K562 (cell line): ENCODE data around the gene OPA1. TPM values are rescaled to one million over a fixed set of nuclear protein-coding genes. Genes with fewer than 3 reads are reported as not detected.

Source experiments
- CBFA2T3 ChIP-seq: fragments of 450-650 bp; IDR thresholded peaks from 2 replicates; pipeline ENCODE4 v1.6.1; 2017
- DPF2 ChIP-seq: fragments of 450-650 bp; IDR thresholded peaks from 2 replicates; pipeline ENCODE4 v1.6.1; 2016
- ELF1 ChIP-seq: fragments of 200-800 bp; sonication (Bioruptor generic); IDR thresholded peaks from 2 replicates; pipeline ENCODE4 v1.6.1; 2016; ENCODE audit warnings: missing genetic modification characterization, missing compliant biosample characterization
- FOSL1 ChIP-seq: fragments of 200-800 bp; sonication (Bioruptor generic); conservative IDR thresholded peaks from 2 replicates; pipeline ENCODE4 v1.6.1; 2016; ENCODE audit warnings: missing genetic modification characterization, missing compliant biosample characterization
- GABPA ChIP-seq: fragments of 200-800 bp; sonication (Bioruptor generic); conservative IDR thresholded peaks from 2 replicates; pipeline ENCODE4 v1.6.1; 2016; ENCODE audit warnings: low read depth, missing genetic modification characterization, missing compliant biosample characterization
- JUND ChIP-seq, 2 experiments: IDR thresholded peaks; 2 replicates in 1 of 2; 3 replicates in 1 of 2; pipeline ENCODE4 v1.6.1; 2011; ENCODE audit warnings: borderline replicate concordance in 2 of 2, low read depth in 2 of 2, low read length in 2 of 2, improper control_type of control experiment in 1 of 2, missing biosample characterization in 1 of 2, missing genetic modification characterization in 1 of 2, missing genetic modification reagents in 1 of 2
- LEF1 ChIP-seq: fragments of 450-650 bp; IDR thresholded peaks from 2 replicates; pipeline ENCODE4 v1.6.1; 2016; ENCODE audit warnings: mild to moderate bottlenecking
- MEF2D ChIP-seq: conservative IDR thresholded peaks from 2 replicates; pipeline ENCODE4 v1.6.1; 2016; ENCODE audit warnings: low read depth, missing genetic modification characterization, missing compliant biosample characterization
- NR4A1 ChIP-seq, 2 experiments: fragments of 250-450 bp in 1 of 2; fragments of 450-650 bp in 1 of 2; sonication (Bioruptor Pico) in 1 of 2; IDR thresholded peaks; 2 replicates each; pipeline versions ENCODE4 v1.4.0 to v1.6.1; 2016 to 2020; ENCODE audit warnings: mild to moderate bottlenecking in 2 of 2, missing compliant biosample characterization in 1 of 2, missing genetic modification characterization in 1 of 2, moderate library complexity in 1 of 2
- PKNOX1 ChIP-seq: fragments of 450-650 bp; IDR thresholded peaks from 2 replicates; pipeline ENCODE4 v1.6.1; 2016
- POLR2G ChIP-seq: fragments of 200-400 bp; formaldehyde crosslinking; IDR thresholded peaks from 2 replicates; pipeline ENCODE4 v1.6.1; 2017; ENCODE audit warnings: low read depth, mild to moderate bottlenecking, antibody characterized with exemption, low read length, moderate library complexity
- POU5F1 ChIP-seq: fragments of 150-350 bp; IDR thresholded peaks from 2 replicates; pipeline ENCODE4 v1.6.1; 2014; ENCODE audit warnings: borderline replicate concordance, low read length, low read depth, mild to moderate bottlenecking; ENCODE audit not compliant: partially characterized antibody
- RAD21 ChIP-seq, 2 experiments: fragments of 250-450 bp in 1 of 2; fragments of 450-650 bp in 1 of 2; sonication (Bioruptor Pico) in 1 of 2; formaldehyde crosslinking in 1 of 2; IDR thresholded peaks in 1 of 2; conservative IDR thresholded peaks in 1 of 2; 2 replicates each; pipeline versions ENCODE4 v1.4.0 to v1.8.0; 2020 to 2022; ENCODE audit warnings: mild to moderate bottlenecking in 2 of 2, moderate library complexity in 1 of 2
- SMAD2 ChIP-seq: fragments of 150-350 bp; IDR thresholded peaks from 2 replicates; pipeline ENCODE4 v1.6.1; 2014; ENCODE audit warnings: low read depth, mild to moderate bottlenecking, low read length
- TCF3 ChIP-seq: sonication (generic); formaldehyde crosslinking; IDR thresholded peaks from 2 replicates; pipeline ENCODE4 v1.4.0; 2020; ENCODE audit warnings: mild to moderate bottlenecking, missing genetic modification reagents
- TCFL5 ChIP-seq: fragments of 250-450 bp; sonication (Bioruptor Pico); conservative IDR thresholded peaks from 2 replicates; pipeline ENCODE4 v1.6.1; 2021; ENCODE audit warnings: mild to moderate bottlenecking, moderate library complexity, matching md5 sums
- ZNF197 ChIP-seq: fragments of 200-800 bp; sonication (Bioruptor generic); IDR thresholded peaks from 2 replicates; pipeline ENCODE4 v1.6.1; 2016; ENCODE audit warnings: low read depth, missing genetic modification characterization, missing compliant biosample characterization
- ZNF766 ChIP-seq: fragments of 200-800 bp; sonication (Bioruptor generic); conservative IDR thresholded peaks from 2 replicates; pipeline ENCODE4 v1.6.1; 2016; ENCODE audit warnings: missing genetic modification characterization, missing compliant biosample characterization
- polyA plus RNA-seq, 8 experiments: library from polyadenylated mRNA; depleted of rRNA in 4 of 8; stranded (reverse) in 5 of 8; unstranded in 3 of 8; fragments of >200 nt; fragmentation: Nextera tagmentation in 2 of 8; fragmentation: Illumina TruSeq in 1 of 8; extraction: Ambion mirVana in 2 of 8; extraction: Trizol in 1 of 8; gene quantifications; 2 replicates each; pipeline versions ENCODE4 v1.2.1 to v1.2.3, GENCODE V29; 2011 to 2014; ENCODE audit warnings: inconsistent platforms in 1 of 8, missing spikeins in 1 of 8
- total RNA-seq, 7 experiments: library from RNA; depleted of rRNA in 6 of 7; stranded (reverse); fragments of >200 nt in 6 of 7; fragmentation: Illumina TruSeq in 2 of 7; extraction: Trizol in 2 of 7; gene quantifications; 2 replicates each; pipeline versions ENCODE4 v1.2.1 to v1.2.3, GENCODE V29; 2011 to 2021; ENCODE audit warnings: low replicate concordance in 1 of 7
- TF ChIP-seq, protein P1 (sequence below): IDR thresholded peaks from 2 replicates; pipeline ENCODE4 v1.6.1; 2012; ENCODE audit warnings: low read depth, low read length, improper control_type of control experiment, borderline replicate concordance
- TF ChIP-seq, protein P2 (sequence below), 2 experiments: IDR thresholded peaks in 1 of 2; conservative IDR thresholded peaks in 1 of 2; 2 replicates each; pipeline ENCODE4 v1.6.1; 2016; ENCODE audit warnings: low read depth in 2 of 2, mild to moderate bottlenecking in 1 of 2, missing compliant biosample characterization in 1 of 2, missing genetic modification characterization in 1 of 2, moderate library complexity in 1 of 2

The OPA1 gene
- total and polyA plus RNA-seq, 9 of the 15 experiments (the other 6 are each of a cell fraction or from before 2014, with no cell fraction given) = 19.7 to 127 (median 94.7) TPM

DNA sequence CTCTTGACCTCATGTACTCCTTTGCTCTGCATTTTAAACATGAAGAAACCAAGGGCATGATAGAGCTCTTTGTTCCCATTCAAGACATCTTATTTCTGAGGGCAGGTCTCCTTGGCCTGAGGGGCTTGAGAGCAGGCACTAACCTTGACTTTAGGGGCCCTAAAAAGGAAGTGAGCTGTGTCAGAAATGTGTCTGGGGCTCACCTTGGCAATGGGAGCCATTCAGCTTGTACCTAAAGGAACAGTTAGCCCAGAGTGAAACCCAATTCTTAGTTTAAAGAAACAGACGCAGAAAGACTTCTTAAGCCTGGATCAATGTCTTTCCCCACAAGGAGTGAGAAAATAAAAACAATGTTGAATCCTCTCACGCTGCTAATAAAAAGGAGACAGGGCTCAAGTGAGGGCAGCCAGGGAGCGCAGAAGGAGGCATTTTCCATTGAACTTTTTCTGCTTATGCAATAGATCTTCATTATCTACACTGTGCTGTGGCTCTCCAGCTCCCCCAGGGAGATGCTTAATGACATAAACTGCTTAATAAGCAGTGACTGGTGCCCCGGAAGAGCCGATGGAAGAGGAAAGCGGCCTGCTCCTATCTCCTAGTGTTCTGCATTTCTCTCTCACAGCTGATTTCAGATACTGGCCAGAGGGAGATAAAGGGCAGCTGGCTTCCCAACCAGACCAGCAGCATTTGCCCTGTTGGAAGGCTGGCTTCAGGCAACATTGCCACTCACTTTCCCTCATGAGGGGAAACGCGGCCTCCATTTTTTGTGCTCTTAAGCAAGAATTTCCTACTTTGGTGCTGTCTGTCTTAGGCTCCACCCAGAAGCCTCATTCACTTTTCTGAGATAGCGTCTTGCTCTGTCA is 152.0 kb downstream of the OPA1 start (continued):
- TF ChIP-seq NR4A1 (CRISPR knock-in tag; IDR thresholded peaks at IDR 0.05) = no peak
- 0 out of 2 replicates have a peak, but pooled peaks have one; percentile 66 for TF ChIP-seq NR4A1 (tag; IDR thresholded peaks at IDR 0.05)
- TF ChIP-seq ZNF197 (CRISPR knock-in tag) = no peak
- 0 out of 2 replicates have a peak, but pooled peaks have one; percentile 8 for TF ChIP-seq JUND (IDR thresholded peaks at IDR 0.05; ENCODE audit: borderline replicate concordance, low read depth, low read length)
- TF ChIP-seq JUND (tag; IDR thresholded peaks at IDR 0.05; ENCODE audit: borderline replicate concordance, low read depth, low read length) = peak; percentile 47; the same call in 1 of the 3 replicates
- TF ChIP-seq CBFA2T3 = peak; percentile 70
- peak; percentile 69; the same call in 1 of the 2 replicates for TF ChIP-seq PKNOX1
- peak; percentile 60 for TF ChIP-seq MEF2D (tag)
- TF ChIP-seq POLR2G = no peak
- peak; percentile 79 for TF ChIP-seq DPF2
- no peak for TF ChIP-seq TCFL5 (CRISPR knock-in tag)
- TF ChIP-seq GABPA (tag) = peak; percentile 51
- peak; percentile 42 for TF ChIP-seq TCF3 (CRISPR knock-in tag)
- 0 out of 2 replicates have a peak, but pooled peaks have one; percentile 32 for TF ChIP-seq FOSL1 (tag)
- TF ChIP-seq SMAD2 = no peak
- peak; percentile 22; the same call in 1 of the 2 replicates for TF ChIP-seq LEF1
- TF ChIP-seq, protein P1, sequence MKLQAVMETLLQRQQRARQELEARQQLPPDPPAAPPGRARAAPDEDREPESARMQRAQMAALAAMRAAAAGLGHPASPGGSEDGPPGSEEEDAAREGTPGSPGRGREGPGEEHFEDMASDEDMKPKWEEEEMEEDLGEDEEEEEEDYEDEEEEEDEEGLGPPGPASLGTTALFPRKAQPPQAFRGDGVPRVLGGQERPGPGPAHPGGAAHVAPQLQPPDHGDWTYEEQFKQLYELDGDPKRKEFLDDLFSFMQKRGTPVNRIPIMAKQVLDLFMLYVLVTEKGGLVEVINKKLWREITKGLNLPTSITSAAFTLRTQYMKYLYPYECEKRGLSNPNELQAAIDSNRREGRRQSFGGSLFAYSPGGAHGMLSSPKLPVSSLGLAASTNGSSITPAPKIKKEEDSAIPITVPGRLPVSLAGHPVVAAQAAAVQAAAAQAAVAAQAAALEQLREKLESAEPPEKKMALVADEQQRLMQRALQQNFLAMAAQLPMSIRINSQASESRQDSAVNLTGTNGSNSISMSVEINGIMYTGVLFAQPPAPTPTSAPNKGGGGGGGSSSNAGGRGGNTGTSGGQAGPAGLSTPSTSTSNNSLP = peak; percentile 27; the same call in 1 of the 2 replicates
- TF ChIP-seq POU5F1 = no peak
- TF ChIP-seq ELF1 (tag) = peak; percentile 87
- TF ChIP-seq, protein P2, sequence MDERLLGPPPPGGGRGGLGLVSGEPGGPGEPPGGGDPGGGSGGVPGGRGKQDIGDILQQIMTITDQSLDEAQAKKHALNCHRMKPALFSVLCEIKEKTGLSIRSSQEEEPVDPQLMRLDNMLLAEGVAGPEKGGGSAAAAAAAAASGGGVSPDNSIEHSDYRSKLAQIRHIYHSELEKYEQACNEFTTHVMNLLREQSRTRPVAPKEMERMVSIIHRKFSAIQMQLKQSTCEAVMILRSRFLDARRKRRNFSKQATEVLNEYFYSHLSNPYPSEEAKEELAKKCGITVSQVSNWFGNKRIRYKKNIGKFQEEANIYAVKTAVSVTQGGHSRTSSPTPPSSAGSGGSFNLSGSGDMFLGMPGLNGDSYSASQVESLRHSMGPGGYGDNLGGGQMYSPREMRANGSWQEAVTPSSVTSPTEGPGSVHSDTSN (CRISPR knock-in tag; IDR thresholded peaks at IDR 0.05; ENCODE audit: low read depth) = no peak
- TF ChIP-seq, protein P2 (tag; conservative IDR thresholded peaks at IDR 0.05; ENCODE audit: low read depth) = peak; percentile 58
- TF ChIP-seq ZNF766 = no peak
- peak; percentile 24 to 26; a peak in 2 of 4 replicates for TF ChIP-seq RAD21 (CRISPR knock-in tag; conservative IDR thresholded peaks at IDR 0.05 in 1 of 2, IDR thresholded peaks at IDR 0.05 in 1 of 2)
